HuH-7 (cell line): ENCODE results near the gene UBE2E2.

Experiments
- DNase-seq: peaks from one replicate; pipeline ENCODE4 v3.0.0; 2011; ENCODE audit warnings: low spot score

UBE2E2 gene

GRCh38 chr3:23193831-23194230, 9.3 kb upstream of the UBE2E2 start:
- DNase-seq = no peak

- no peak for DNase-seq
Measured at GRCh38 chr3:23198801-23199200, 4.3 kb upstream of the UBE2E2 start.

DNA sequence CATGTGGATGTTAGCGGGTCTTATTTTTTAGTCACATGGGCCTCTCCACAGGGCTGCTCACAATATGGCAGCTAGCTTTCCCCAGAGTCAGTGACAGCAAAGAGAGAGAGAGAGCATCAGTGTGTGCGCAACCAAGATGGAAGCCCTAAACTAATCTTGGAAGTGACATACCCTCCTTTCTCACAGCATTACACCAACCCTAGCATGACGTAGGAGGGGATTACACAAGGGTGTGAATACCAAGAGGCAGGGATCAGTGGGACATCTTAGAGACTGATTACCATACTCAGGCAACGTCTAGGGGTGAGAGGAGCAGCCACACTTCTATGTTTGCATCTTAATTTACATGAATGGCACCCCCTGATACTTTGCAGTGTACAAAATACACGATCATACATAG, 3.5 kb upstream of the UBE2E2 start:
- DNase-seq = no peak

DNA sequence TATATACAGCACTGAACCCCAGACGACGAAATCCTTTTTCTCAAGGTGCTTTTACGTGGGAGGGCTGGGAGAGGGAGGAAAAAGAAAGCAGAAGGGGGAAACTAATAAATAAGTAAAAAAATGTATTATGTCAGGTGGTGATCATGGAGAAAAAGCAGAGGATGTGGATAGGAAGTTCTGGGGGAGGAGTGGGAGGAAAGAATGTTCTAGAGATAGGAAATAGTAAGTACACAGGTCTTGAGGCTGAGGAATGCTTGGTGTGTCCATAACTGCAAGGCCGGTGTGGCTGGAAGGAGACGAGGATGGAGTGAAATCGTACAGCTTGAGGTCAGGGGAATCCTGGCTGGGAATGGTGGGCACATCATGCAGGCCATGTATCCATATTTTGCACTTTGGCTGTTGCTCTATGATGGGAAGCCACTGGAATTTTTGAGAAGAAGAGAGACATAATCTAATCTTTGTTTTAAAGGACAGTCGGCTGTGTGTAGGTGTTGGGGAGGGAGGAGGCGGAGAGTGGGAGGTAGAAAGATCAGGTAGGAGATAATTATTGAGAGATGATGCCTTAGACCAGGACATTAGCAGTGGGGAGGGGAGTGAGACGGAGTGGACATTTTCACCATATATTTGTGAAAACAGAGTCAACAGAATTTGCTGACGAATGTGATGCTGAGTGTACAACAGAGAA, 1.8 kb upstream of the UBE2E2 start:
- no peak for DNase-seq

DNA sequence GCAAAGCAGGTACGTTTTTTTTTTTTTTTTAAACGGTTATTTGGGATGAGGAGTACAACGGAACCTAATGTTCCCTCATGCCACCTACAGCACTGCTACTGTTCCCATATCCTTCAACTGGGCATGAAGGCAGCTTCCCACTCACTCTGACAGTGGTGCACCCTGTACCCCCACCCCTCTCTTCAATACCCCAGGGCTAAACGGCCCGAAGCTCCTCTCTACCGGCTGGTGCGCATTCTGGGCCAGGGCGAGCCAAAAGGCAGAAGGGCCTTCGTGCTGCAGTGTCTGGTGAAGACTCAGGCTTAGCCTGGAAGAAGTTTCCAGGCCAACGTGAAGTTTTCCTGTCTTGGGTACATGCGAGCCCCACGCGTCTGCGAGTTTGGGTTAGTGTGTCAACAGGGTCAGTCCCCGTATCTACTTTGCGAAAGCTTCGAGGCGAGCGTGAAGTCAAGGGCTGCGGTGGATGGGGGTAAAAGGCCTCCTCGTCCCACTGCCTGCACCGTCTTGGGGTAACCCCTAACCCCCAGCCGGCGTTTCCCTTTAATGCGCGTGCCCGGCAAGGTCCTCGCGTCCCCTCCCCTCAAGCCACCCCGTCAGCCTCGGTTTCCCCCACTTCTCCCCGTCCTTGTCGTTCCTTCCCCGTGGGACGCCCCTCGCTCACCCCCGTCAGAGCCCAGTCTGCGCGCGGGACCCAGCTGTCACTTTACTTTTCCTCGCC, 765 bp upstream of the UBE2E2 start:
- no peak for DNase-seq

GRCh38 chr3:23203708-23204330, 692 bp downstream of the UBE2E2 start:
- peak; percentile 15 for DNase-seq

DNA sequence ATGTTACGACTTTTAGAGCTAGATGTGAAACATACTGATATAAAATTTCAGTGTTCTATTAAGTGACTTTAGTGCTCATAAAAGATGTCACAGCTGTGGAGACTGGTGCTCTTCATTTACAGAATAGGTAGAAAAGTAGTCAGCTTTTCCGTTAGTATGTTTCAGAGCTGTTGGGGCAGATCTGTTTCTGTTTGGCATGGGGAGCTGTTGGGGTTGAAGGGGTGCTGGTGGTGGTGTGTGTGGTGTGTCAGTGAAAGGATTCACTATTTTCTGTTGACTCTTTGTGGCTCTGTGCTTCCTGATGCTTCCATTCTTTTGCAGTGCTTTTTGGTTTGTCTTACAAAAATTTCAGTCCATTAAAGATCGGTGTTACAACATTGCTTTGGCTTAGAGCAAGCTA, 3.2 kb downstream of the UBE2E2 start:
- no peak for DNase-seq

- DNase-seq = no peak
Measured at GRCh38 chr3:23209103-23209502, 6.0 kb downstream of the UBE2E2 start.

GRCh38 chr3:23209747-23210487, 6.8 kb downstream of the UBE2E2 start:
- no peak for DNase-seq

DNA sequence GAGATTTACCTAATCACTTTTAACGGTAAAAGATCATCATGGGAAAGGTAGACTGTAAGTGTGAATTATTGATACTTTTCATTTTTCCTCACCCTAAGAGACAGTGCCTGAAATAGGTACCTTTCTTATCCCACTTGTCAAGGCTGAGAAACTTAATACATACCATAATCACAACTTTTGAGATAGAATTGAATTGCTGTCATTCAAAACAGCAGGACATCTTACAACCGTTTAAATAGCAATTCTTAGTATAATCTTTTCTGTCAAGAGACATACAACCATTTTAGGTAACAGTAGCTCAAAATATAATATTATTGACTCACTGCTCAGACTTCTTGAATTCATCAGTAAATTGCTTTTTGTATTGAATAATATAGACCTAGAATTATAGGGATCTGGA, 10.7 kb downstream of the UBE2E2 start:
- no peak for DNase-seq

DNA sequence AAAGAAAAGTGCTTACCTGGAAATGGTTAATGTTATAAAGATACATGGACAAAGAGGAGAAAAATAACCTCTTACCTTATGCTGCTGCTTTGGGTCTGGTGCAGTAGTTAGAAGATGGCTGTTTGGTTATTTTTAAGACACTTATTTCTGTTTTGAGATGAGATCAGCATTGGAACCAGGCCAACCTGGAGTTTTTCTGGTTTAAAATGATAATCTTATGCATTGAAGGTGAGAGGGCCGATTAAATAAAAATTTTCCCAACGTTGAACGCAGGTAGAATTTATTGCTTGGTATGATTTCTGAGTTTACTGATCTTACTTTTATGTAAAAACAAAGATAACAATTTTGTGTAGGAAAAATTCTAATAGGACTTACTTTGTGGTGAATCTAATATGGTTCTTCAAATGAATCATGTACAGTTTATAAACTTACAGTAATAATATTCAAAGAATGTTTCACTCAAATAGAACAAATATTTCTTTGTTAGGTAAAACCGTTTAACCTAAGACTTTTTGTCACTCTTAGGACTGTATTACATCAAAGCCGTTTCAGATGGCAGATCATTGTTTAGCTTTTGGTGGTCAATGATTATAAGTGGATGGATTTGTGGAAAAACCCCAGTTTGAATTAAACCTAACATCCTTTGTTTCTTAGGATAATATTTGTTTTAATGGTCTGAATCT, 14.9 kb downstream of the UBE2E2 start:
- no peak for DNase-seq

DNA sequence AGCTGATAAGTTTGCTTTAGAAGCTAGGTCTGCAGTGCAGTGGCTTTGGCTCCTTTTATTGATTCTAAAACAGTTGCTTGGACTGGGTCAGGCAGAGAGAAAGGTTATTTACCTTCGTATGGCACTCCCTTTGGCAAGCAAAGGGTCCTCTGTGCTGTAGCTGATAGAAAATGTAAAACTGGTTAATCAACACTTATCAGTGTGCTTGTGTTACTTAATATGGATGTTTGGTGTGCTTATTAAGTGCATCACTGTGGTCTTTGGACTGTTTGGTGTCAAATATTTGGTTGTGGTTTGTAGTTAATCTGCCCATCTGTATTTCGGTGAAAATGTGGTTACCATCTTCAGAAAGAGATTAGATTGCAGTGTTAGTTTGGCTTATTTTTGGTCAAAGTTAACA, 16.0 kb downstream of the UBE2E2 start:
- no peak for DNase-seq

DNA sequence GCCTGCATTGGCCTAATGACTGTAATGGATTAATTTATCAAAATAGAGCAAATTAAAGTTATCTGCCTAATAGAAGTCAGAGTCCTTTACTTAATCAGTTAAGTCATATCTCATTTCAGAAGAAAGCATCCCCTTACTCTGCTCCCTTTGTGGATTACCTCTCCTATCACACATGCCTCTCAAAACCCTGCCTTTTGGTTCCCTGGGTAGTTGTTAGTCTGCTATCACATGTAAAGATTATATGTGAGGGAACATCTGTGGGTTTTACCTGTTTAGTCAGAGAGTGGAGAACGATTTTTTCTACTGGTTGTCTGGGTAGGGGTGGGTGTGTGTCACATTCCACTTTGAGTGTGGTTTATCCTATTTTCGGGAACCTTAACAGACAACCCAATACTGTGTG, 16.4 kb downstream of the UBE2E2 start:
- no peak for DNase-seq

DNA sequence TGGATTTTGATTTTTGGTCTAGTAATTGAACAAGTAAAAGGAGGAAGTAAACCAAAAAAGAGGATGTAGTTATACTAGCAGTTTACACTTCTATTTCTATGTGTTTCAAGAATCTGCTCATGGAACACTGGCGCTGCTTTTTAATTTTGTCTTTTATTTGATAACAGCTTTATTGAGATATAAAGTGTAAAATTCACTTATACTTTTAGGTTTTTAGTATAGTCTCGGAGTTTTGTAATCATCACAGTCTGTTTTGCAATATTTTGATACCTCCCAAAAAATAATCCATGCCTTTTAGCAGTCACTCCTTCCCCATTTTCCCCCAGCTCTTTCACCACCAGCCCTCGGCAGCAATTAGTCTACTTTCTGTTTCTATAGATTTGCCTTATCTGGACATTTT, 18.0 kb downstream of the UBE2E2 start:
- DNase-seq = no peak

DNA sequence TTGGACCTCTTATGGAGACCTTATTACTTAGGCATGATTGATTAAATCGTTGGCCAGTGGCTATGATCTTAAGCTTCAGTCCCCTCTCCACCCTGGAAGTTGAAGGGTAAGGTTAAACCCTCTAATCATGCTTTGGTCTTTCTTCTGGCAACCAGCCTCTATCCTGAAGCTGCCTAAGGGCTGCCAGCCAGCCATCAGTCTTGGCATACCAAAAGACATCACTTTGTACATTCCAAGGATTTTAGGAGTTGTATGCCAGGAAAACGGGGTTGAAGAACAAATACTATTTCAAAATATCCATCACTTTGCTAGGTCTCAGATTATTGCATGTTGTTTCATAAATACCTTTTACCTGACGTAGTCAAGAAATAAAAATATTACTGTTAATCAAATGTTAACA, 28.9 kb downstream of the UBE2E2 start:
- DNase-seq = no peak

DNA sequence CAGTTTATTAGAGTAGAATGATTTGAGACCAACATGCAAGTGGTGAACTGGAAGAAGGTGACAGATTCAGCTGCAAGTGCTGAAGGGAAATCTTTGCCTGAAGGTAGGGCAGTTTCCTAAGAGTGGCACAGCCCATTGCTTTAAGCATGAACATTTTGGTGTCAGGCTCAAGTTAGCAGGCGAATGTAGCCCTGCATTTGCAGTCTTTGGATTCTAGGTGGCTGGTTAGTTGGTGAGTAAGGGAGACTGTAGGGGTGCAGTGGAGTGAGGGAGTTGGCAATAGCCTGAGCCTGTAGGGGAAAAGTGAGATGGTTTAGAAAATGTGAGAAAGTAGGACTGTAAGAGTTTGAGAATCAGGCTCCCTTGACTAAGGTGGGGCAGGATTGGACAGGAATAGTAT, 29.7 kb downstream of the UBE2E2 start:
- no peak for DNase-seq

- DNase-seq = no peak
Measured at GRCh38 chr3:23235264-23235663, 32.1 kb downstream of the UBE2E2 start.

- DNase-seq = no peak
Measured at GRCh38 chr3:23236890-23237289, 33.8 kb downstream of the UBE2E2 start.

DNA sequence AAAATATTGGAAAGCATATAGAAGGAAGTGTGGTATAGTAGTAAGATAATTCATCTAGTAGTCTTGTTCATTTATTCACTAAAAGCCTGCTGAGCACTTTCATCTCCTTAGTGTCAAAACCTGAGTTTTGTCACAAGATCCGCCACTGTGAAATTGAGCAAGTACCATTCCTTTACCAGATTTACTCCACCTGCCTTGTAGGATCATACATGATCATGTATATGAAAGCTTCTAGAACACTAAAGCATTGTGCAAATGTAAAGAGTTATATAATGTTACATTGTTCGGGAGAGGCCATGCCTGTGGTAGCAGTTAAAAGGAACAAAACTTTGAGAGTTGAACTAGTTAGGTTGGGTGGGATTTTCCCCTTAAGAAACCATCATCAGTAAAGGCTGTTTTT, 35.0 kb downstream of the UBE2E2 start:
- no peak for DNase-seq

GRCh38 chr3:23238578-23238977, 35.5 kb downstream of the UBE2E2 start:
- no peak for DNase-seq

DNA sequence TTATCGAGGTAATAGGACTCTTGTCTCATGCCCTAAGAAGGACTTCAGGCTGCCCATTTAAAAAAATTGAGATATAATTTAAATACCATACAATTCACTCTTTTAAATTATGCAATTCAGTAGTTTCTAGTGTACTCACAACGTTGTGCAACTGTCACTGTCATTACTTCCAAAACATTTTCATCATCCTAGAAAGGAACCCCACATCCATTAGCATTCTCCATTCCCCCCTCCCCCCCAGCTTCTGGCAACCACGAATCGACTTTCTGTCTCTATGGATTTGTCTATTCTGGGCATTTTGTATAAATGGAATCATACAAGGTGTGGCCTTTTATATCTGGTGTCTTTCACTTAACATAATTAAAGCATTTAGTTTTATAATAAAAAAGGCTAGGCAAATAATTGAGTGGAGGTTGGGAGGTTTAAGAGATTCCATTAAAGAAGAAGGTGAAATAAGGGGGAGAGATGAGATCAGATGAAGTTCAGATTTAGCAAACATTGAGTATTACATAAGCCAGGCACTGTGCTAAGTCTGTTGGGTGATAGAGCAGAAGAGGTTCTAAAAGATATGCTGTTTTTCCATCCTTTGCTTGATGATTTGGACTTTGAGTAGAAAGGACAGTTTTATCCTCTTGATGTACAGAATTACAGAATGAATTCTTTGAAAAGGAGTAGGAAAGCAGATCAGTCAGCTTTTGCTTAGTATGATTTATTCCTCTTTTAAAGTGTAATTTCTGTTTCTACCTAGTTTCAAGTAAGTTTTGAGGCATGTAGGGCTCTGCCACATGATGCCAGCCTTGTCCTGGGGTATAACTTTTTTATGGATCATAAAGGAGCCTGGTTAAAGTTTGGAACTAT, 36.3 kb downstream of the UBE2E2 start:
- no peak for DNase-seq
